Measurements from ENCODE around the gene HDAC4. TPM values are rescaled to one million over a fixed set of nuclear protein-coding genes. Genes with fewer than 3 reads are reported as not detected.

The HDAC4 gene
- total and polyA plus RNA-seq, 7 donors, result 7.9 to 329 (median 129) TPM

- peak overlapping the region; percentile 93 for H3K27ac ChIP-seq
- H3K36me3 ChIP-seq (ENCODE audit: insufficient read depth in 1 of 2, low read depth in 1 of 2), result peaks cover 0 to 3% of the 10 kb centered on the region in 2 donors
- ATAC-seq, result no peak
- H3K4me1 ChIP-seq, result peaks cover 93% of the 10 kb centered on the region
- TF ChIP-seq CTCF (IDR thresholded peaks at IDR 0.05), result no peak
- intact Hi-C loops (cut with DNase I), result no loop called here
- WGBS, 3 donors, result 72 to 80% (median 76%) methylated on average over 23 of the region's 23 CpGs
- DNase-seq, result peak in 1 of 2 donors; percentile 30
- peak overlapping the region; percentile 63 for H3K4me3 ChIP-seq
- H3K9me3 ChIP-seq, result no peaks in the 10 kb centered on the region
- no peaks in the 10 kb centered on the region for H3K27me3 ChIP-seq (ENCODE audit: insufficient read depth in 3 of 3, low read length in 2 of 3)
Measured at GRCh38 chr2:239273280-239274234, 127.3 kb downstream of the HDAC4 start.

GRCh38 chr2:239272626-239273025 is 128.2 kb downstream of the HDAC4 start:
- 83 to 97% (median 92%) methylated on average over 9 of the region's 9 CpGs for WGBS, 3 donors
- TF ChIP-seq CTCF (IDR thresholded peaks at IDR 0.05), result no peak
- peaks cover 96% of the 10 kb centered on the region for H3K4me1 ChIP-seq
- peaks cover 0 to 3% of the 10 kb centered on the region in 2 donors for H3K36me3 ChIP-seq (ENCODE audit: insufficient read depth in 1 of 2, low read depth in 1 of 2)
- no peak for DNase-seq
- ATAC-seq, result no peak
- H3K9me3 ChIP-seq, result no peaks in the 10 kb centered on the region
- no peaks in the 10 kb centered on the region for H3K27me3 ChIP-seq (ENCODE audit: insufficient read depth in 3 of 3, low read length in 2 of 3)
- intact Hi-C loops (cut with DNase I), result no loop called here
- H3K4me3 ChIP-seq, result no peak overlapping the region
- peak overlapping the region; percentile 93 for H3K27ac ChIP-seq

GRCh38 chr2:239271882-239272281 is 128.9 kb downstream of the HDAC4 start:
- H3K4me3 ChIP-seq, result no peak overlapping the region
- peak overlapping the region; percentile 93 for H3K27ac ChIP-seq
- peaks cover 0 to 3% of the 10 kb centered on the region in 2 donors for H3K36me3 ChIP-seq (ENCODE audit: insufficient read depth in 1 of 2, low read depth in 1 of 2)
- intact Hi-C loops (cut with DNase I), result no loop called here
- TF ChIP-seq CTCF (IDR thresholded peaks at IDR 0.05), result no peak
- peaks cover 96% of the 10 kb centered on the region for H3K4me1 ChIP-seq
- H3K27me3 ChIP-seq (ENCODE audit: insufficient read depth in 3 of 3, low read length in 2 of 3), result no peaks in the 10 kb centered on the region
- H3K9me3 ChIP-seq, result no peaks in the 10 kb centered on the region
- DNase-seq (no peak), ATAC-seq (no peak)
- 46 to 69% (median 54%) methylated on average over 5 of the region's 5 CpGs for WGBS, 3 donors

DNA sequence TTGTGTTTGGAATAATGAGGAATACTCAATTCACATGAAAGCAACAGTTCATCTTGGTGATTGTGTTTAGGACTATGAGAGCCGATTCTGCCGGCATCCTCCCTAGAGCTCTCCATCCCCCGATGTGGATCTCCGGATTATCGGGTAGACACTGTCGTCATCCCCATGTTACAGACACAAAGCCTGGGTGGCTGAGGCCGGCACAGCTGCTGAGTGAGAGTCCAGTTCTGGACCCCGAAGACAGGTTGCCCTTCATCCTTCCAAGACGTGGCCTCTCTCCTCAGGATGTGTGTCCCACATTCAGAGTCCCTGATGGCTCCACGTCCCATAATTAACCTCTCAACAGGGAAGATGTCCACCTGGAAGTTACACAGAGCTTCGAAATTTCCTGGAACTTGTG is 129.3 kb downstream of the HDAC4 start:
- no peak for DNase-seq

More for the DNA sequence above, 129.3 kb downstream of the HDAC4 start:
- intact Hi-C loops (cut with DNase I), result no loop called here
- Histone ChIP-seq H3K4me3 (no peak overlapping the region), H3K4me1 (peaks cover 96% of the 10 kb centered on the region), H3K27ac (peak overlapping the region; percentile 93), H3K27me3 (ENCODE audit: insufficient read depth in 3 of 3, low read length in 2 of 3) (no peaks in the 10 kb centered on the region), H3K9me3 (no peaks in the 10 kb centered on the region), H3K36me3 (ENCODE audit: insufficient read depth in 1 of 2, low read depth in 1 of 2) (peaks cover 0 to 3% of the 10 kb centered on the region in 2 donors)
- ATAC-seq, result no peak
- WGBS, 3 donors, result 46 to 63% (median 52%) methylated on average over 11 of the region's 11 CpGs
- TF ChIP-seq CTCF (IDR thresholded peaks at IDR 0.05), result no peak

Data from psoas muscle (tissue), 8 donors.